ENCODE measurements around the gene MLH1. TPM values are rescaled to one million over a fixed set of nuclear protein-coding genes. Genes with fewer than 3 reads are reported as not detected.

The MLH1 gene
- total and polyA plus RNA-seq, 2 donors, result 21.9 to 59.2 TPM

GRCh38 chr3:37099469-37099868 lies 106.2 kb downstream of the MLH1 start:
- Histone ChIP-seq H3K27ac (ENCODE audit: low read depth in 1 of 2, low read length in 1 of 2) (no peak overlapping the region), H3K36me3 (ENCODE audit: control insufficient read depth in 2 of 2, insufficient read depth in 2 of 2, low read length in 1 of 2) (peaks cover 0 to 3% of the 10 kb centered on the region in 2 donors), H3K4me1 (ENCODE audit: control insufficient read depth in 2 of 2, insufficient read depth in 2 of 2, low read length in 2 of 2) (no peaks in the 10 kb centered on the region), H3K9me3 (ENCODE audit: control insufficient read depth in 2 of 2, insufficient read depth in 1 of 2, low read length in 1 of 2) (no peaks in the 10 kb centered on the region), H3K27me3 (ENCODE audit: control insufficient read depth in 2 of 2, insufficient read depth in 1 of 2, low read length in 1 of 2) (no peaks in the 10 kb centered on the region), H3K4me3 (ENCODE audit: low read length in 2 of 2) (no peak overlapping the region)
- no peak for DNase-seq (ENCODE audit: low read depth in 6 of 9, low spot score in 9 of 9)

GRCh38 chr3:37100411-37100810 lies 107.1 kb downstream of the MLH1 start:
- no peaks in the 10 kb centered on the region for H3K36me3 ChIP-seq (ENCODE audit: control insufficient read depth in 2 of 2, insufficient read depth in 2 of 2, low read length in 1 of 2)
- H3K4me1 ChIP-seq (ENCODE audit: control insufficient read depth in 2 of 2, insufficient read depth in 2 of 2, low read length in 2 of 2), result no peaks in the 10 kb centered on the region
- DNase-seq (ENCODE audit: low read depth in 6 of 9, low spot score in 9 of 9), result no peak
- H3K9me3 ChIP-seq (ENCODE audit: control insufficient read depth in 2 of 2, insufficient read depth in 1 of 2, low read length in 1 of 2), result no peaks in the 10 kb centered on the region
- no peak overlapping the region for H3K27ac ChIP-seq (ENCODE audit: low read depth in 1 of 2, low read length in 1 of 2)
- H3K27me3 ChIP-seq (ENCODE audit: control insufficient read depth in 2 of 2, insufficient read depth in 1 of 2, low read length in 1 of 2), result no peaks in the 10 kb centered on the region
- no peak overlapping the region for H3K4me3 ChIP-seq (ENCODE audit: low read length in 2 of 2)
- 96% methylated on average over 1 of the region's 1 CpG for WGBS

Other genes starting within 250 kb of the MLH1 start
- gene DCLK3, start 229.0 kb upstream of the MLH1 start, total RNA-seq, result 0.38 TPM
- 0.41 TPM for gene DCLK3, start 229.0 kb upstream of the MLH1 start, polyA plus RNA-seq
- 19.0 TPM for gene TRANK1, start 48.5 kb upstream of the MLH1 start, total RNA-seq
- 6.8 TPM for gene TRANK1, start 48.5 kb upstream of the MLH1 start, polyA plus RNA-seq
- gene EPM2AIP1, start 387 bp upstream of the MLH1 start, total RNA-seq, result 22.6 TPM
- 11.3 TPM for gene EPM2AIP1, start 387 bp upstream of the MLH1 start, polyA plus RNA-seq
- gene LRRFIP2, start 181.1 kb downstream of the MLH1 start, total RNA-seq, result 23.5 TPM
- gene LRRFIP2, start 181.1 kb downstream of the MLH1 start, polyA plus RNA-seq, result 33.6 TPM
- gene GOLGA4, start 249.8 kb downstream of the MLH1 start, total RNA-seq, result 27.2 TPM
- 35.3 TPM for gene GOLGA4, start 249.8 kb downstream of the MLH1 start, polyA plus RNA-seq